Fibroblast of skin of back (primary cell): ENCODE data around the gene MMP2.
A peak's percentile ranks its signal among the peaks of the same experiment; 100 is the strongest.

ENCODE experiments used
- DNase-seq: peaks from one replicate; pipeline ENCODE4 v3.0.0-alpha.2; 2013

The MMP2 gene

DNA sequence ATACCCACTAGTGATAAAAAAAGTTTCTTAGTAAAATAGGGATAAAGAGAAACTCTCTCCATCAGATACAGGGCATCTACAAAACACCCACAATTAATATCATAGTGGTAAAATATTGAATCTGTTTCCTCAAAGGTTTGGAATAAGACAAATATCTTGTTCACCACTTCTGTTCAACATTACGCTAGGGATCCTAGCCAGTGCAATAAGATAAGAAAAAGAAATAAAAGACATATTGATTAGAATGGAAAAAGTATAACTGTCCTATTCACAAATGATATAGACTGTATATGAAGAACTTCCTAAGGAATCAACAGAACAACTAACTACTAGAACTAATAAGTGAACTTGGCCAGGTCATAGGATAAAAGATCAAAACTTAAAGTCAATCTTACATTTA is 42.8 kb downstream of the MMP2 start:
- no peak for DNase-seq

DNA sequence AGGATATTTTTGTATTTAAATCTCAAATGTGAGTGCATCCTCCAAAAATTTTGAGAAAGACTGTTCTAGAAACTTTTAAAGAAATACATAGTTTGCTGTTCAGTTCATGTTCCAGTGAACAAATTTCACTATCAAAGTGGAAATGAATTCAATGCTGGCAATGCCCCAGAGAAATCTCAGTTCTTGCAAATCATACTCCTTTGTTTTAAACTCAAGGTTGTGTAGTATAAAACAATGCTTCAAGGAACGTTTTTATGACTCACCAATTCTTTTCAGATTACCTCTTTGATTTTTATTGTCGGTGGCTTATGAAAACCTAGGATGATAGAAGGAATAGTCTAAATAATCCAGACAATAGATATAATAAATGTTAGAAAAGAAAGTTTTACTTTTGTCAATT is 47.4 kb downstream of the MMP2 start:
- DNase-seq, result no peak

DNA sequence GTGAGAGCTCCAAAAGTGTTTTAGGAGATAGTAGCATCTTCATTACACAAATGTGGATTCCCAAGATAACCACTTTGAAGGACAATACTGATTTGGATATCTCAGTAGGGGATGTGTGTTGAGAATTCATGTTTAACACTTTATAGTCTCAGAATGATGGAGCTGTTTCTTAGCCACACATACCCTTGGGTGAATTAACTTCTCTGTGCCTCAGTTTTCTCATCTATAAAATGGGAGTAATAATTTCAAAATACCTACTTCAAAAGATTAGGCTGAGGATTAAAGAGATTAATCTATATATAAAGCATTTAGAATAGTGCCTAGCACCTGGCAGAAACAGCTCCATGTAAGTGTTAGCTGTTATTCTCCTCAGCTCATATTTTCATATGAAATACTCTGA is 48.9 kb downstream of the MMP2 start:
- no peak for DNase-seq

DNA sequence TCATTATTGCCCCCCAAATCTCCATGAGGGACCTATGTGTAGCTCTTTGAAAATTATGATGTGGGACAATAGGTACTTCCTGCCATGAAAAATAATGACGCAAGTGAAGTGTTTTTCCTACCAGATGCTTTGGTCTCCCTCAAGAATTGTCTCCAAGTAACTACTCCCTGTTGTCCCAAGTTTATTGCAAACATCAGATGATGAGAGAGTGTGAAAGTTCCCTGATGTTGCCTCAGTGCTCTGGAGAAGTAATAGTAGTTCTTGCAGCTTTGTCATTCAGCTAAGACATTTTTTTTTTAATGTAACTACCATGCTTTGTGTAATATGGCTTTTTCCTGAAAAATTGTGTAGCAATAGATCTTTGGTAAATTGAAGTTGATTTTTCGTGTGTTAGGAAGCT is 50.0 kb downstream of the MMP2 start:
- DNase-seq, result no peak

DNA sequence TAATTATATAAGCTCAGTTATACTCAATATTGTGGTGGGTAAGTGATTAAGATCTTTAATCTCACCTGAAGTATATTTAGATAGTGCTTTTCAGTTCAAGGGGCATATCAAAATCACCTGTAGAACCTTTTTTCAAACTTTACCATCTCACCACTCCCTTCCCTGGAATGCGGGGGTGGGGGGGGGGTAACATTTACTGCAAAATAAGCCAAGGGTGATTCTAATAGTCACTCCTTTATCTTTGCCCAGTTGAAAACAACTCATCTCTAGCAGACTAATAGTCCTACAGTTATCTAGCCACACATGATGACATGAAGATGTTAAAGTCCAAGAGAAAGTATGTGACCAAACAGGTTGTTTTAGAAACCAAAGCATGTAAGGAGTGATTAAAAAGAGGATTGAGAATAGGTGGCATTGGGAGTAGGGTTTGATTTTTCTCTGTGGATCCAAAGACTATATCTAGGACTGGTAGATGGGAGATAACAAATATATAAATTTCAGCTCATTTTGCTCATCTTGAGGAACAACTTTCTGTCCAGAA is 51.4 kb downstream of the MMP2 start:
- DNase-seq, result no peak

DNA sequence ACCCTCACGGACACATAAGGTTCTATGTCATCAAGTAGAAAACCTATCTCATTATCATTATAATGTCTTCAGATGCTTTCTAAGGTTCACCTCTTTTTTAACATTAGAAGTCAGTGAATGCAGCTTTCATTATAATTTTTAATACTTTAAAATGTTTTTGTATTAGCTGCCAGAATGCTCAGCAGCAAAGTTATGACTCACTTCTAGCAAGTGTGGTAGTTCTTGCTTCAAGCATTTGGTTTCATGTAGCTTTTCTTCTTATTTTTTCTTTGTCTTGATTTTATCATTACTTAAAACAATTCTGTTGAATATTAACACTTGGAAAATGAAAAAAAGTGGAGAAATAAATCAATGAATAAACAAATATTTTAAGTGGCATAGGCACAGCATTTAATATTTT is 53.2 kb downstream of the MMP2 start:
- DNase-seq, result peak; percentile 25

DNA sequence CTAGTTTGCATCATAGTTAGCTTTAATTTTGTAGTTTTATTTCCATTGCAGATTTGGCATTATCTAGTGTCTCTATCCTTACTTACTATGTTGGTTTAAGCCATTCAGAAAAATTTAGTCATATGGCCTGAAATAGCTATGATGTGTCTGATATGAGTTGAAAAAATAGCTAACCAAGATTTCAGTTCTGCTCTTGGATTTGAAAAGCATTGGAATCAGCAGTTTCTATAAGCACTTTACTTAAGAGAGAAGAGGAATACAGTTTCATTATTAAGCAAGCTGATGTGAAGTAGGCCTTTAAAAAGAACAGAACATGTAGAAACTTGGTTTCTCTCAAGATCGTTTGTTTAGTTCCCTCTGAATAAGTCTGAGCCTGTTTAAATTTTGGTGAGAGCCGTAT is 55.8 kb downstream of the MMP2 start:
- peak; percentile 56 for DNase-seq

DNA sequence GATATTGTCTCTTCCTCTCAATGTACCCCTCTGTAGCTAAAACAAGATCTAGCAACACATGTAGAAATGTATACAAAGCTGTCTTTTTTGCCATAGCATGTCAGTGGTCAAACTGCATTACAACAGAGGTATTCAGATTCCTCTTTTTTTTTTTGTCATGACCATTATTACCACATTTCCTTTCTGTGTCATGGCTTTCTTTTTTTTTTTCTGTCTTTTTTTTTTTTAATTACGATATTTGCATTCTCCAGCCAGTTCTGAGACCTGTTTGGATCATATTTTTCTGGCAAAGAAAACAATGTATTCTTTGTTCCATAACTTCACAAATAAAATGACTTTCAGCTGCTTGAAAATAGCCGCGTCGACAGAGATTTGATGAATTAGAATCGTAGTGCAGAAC is 60.1 kb downstream of the MMP2 start:
- DNase-seq, result peak; percentile 39

DNA sequence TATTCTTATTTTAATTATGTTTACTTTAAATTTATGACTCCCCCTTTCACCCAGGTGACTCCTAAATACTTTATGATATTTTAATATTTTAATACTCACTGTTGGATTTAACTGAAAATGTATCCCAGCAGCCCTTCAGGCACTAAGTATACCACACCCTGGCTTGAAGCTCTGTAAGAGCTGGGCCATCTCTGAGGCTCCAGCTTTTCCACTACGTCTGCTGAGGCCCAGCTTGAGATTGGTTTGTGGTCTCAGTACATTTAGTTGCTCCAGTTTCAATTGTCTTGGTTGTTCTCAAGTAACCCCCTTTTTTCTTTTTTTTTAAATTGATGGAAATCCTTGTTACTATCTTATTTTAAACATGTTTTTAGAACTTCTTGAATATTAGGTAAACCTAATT is 60.5 kb downstream of the MMP2 start:
- no peak for DNase-seq

DNA sequence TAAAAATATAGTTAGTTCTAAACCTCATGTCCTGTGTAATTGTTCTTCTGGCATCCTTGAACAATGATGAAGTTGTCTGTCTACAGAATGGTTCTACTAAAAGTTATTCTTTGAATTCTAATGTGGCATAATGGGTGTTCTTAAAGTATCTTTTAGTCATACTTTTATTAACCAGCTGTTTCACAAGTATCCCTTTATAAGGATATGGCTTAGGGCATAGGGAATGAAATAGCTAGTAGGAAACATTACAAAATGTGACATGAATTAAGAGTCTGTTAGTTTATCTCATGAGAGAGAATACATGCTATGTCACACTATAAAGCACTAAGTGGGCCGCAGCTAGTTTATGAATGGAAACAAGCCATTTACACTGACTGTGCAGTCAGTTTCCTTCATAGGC is 61.2 kb downstream of the MMP2 start:
- no peak for DNase-seq

DNA sequence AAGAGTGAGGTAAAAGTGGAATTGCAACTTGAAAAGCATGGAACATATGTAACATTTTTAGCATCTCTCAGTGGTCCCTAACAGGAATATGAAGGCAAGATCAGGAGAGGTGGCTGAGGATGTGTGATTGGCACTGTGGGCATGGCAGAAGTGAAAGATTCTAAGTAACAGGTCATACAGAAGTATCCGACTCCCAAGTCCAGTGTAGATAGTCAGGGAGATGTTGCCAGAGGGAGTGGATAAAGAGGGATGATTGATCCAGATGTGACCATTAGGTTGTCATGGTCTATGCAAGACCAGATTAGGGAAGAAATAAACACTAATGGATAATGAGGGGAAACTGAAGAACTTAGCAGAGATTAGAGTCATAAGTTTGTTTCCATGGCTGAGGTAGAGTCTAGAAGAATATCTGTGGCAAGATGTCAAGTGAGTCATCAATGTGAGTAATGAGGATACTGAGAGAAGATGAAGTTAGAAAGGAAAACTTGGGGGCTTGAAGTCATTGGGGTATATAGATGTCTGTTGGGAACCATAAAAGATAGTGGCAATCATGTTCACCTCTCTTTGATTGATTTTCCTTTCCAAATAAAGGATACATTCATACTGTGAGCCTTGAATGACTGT is 63.6 kb downstream of the MMP2 start:
- peak; percentile 80 for DNase-seq

DNA sequence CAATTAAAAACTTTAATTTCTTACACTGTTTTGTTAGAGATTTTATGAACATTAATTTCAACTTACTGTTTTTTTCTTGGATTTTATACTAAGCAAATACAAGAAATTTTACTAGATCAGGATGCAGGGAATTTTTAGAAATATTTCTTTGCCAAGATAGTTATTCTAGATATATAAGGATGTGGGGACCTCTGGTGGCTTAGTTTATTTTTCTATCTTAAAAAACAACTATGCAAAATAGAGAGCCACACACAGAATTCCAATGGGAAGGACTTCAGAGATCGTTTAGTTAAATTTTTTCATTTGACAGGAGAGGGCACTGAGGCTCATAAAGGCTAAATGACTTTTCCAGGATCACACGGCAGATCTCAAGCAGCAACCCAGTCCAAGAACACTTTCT is 64.5 kb downstream of the MMP2 start:
- DNase-seq, result peak; percentile 45

DNA sequence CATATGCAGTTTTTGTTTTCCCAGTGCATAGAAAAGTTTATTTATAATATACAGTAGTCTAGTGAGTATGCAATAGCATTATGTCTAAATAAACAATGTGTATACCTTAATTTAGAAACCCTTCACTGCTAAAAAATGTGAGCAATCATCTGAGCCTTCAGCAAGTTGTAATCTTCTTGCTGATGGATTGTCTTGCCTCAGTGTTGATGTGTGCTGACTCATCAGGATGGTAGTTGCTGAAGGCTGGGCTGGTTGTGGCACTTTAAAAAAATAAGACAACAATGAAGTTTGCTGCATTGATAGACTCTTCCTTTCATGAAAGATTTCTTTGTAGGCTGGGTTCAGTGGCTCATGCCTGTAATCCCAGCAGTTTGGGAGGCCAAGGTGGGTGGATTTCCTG is 73.6 kb downstream of the MMP2 start:
- DNase-seq, result peak; percentile 94

DNA sequence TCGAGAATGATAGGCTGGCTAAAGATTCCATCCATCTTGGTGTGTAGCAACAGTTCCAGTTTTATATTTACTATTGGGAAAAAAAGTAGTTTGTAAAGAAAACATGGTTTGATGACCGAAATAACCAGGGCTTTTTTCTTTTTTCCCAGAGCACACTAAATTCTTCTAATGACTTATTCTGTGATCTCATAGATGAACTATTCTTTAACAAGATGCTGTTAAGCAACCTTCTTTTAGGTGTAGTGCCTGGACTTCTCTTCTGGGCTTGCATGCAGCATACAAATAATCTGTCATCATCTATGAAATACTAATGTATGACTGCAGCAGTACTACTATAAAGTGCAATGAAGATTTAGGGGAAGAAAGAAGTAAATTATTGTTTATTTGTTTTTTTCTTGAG is 76.4 kb downstream of the MMP2 start:
- no peak for DNase-seq
